Astrocyte of the cerebellum (primary cell): ENCODE results near the gene AHI1.
A peak's percentile ranks its signal among the peaks of the same experiment; 100 is the strongest.

Experiments used
- DNase-seq: peaks from one replicate; pipeline ENCODE4 v3.0.0-alpha.2; 2011; ENCODE audit warnings: low read depth
- H3K4me3 ChIP-seq: 2 replicates; pipeline ENCODE4 v1.5.1; 2011; ENCODE audit warnings: mild to moderate bottlenecking, low read depth, low read length, moderate library complexity
- CTCF ChIP-seq: IDR thresholded peaks from 2 replicates; pipeline ENCODE4 v1.5.1; 2012; ENCODE audit warnings: low read length, low read depth, moderate library complexity, mild to moderate bottlenecking; ENCODE audit errors: missing control alignments
- in situ Hi-C: cut with HindIII; loops from 2 replicates; pipeline ENCODE4 v1.10.0; 2017; ENCODE audit warnings: low sequenced_read_pairs

The AHI1 gene

GRCh38 chr6:135418040-135418760 is 79.3 kb downstream of the AHI1 start:
- no peak overlapping the region for H3K4me3 ChIP-seq
- TF ChIP-seq CTCF = no peak
- in situ Hi-C loops = no loop called here
- no peak for DNase-seq

- DNase-seq = no peak
- no peak for TF ChIP-seq CTCF
- H3K4me3 ChIP-seq = no peak overlapping the region
- in situ Hi-C loops = no loop called here
These were observed 84.8 kb downstream of the AHI1 start for GRCh38 chr6:135412761-135413160.

GRCh38 chr6:135411849-135412248 is 85.7 kb downstream of the AHI1 start:
- in situ Hi-C loops = no loop called here
- TF ChIP-seq CTCF = no peak
- DNase-seq = no peak
- no peak overlapping the region for H3K4me3 ChIP-seq

GRCh38 chr6:135411339-135411738 is 86.2 kb downstream of the AHI1 start:
- no peak for DNase-seq
- TF ChIP-seq CTCF = peak; percentile 6
- in situ Hi-C loops = no loop called here
- H3K4me3 ChIP-seq = no peak overlapping the region

- no peak for DNase-seq
- in situ Hi-C loops = no loop called here
- TF ChIP-seq CTCF = no peak
These were observed 86.7 kb downstream of the AHI1 start for GRCh38 chr6:135410856-135411255.

GRCh38 chr6:135403584-135403983 is 94.0 kb downstream of the AHI1 start:
- in situ Hi-C loops = no loop called here
- H3K4me3 ChIP-seq = no peak overlapping the region
- TF ChIP-seq CTCF = no peak
- no peak for DNase-seq

More at GRCh38 chr6:135410856-135411255, 86.7 kb downstream of the AHI1 start:
- H3K4me3 ChIP-seq = no peak overlapping the region

GRCh38 chr6:135402311-135402710 is 95.2 kb downstream of the AHI1 start:
- in situ Hi-C loops = no loop called here
- no peak for DNase-seq
- H3K4me3 ChIP-seq = no peak overlapping the region
- no peak for TF ChIP-seq CTCF
